Measurements from ENCODE around the gene TRMT44. TPM values are rescaled to one million over a fixed set of nuclear protein-coding genes. Genes with fewer than 3 reads are reported as not detected.

TRMT44 gene
- total and polyA plus RNA-seq, 2 of the 4 experiments (the other 2 are of a cell fraction): 7.3 to 8.1 TPM

DNA sequence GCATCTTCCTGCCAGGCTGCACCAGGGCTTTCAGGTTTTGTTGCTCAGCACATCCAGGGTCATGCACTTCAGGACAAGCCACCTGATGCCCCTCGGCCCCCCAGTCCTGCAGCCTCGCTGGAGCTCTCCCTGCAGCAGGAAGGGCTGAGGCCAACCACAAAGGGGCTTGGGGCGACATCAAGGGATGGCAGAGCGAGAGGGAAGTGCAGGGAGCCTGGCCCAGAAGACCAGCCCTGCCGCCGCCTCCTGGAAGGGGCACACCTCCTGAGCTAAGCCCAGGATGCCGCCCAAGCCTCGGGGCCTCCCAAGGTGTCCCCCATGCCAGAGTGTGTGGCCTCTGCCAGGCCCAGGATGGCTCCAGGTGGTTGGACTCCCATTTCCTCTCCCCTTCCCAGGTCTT, 37.1 kb downstream of the TRMT44 start (continued):
- TF ChIP-seq, protein P1, sequence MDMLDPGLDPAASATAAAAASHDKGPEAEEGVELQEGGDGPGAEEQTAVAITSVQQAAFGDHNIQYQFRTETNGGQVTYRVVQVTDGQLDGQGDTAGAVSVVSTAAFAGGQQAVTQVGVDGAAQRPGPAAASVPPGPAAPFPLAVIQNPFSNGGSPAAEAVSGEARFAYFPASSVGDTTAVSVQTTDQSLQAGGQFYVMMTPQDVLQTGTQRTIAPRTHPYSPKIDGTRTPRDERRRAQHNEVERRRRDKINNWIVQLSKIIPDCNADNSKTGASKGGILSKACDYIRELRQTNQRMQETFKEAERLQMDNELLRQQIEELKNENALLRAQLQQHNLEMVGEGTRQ (IDR thresholded peaks at IDR 0.05; ENCODE audit: low read depth, low read length): no peak
- no peak for TF ChIP-seq RCOR1 (IDR thresholded peaks at IDR 0.05; ENCODE audit: insufficient replicate concordance, low read length)

DNA sequence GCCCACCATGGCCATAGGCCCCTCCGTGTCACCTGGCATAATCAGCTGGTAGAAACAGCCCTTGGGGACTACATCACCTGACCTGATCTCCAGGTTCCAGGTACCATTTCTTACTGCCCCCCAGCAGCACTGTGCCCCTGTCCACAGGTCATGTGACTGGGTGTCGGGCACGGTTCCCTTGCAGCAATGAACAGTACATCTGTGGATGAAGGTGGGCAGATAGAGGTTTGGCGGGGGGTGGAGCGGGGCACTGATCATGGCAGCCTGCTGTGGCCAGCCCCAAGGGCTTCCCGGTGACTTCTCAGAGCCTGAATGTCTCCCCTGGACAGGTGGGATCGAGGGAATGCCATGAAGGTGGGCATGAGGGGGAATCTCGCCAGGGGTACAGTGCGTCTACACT, 37.8 kb downstream of the TRMT44 start:
- TF ChIP-seq BHLHE40 (IDR thresholded peaks at IDR 0.05; ENCODE audit: low read depth, low read length) (no peak), NFE2L2 (IDR thresholded peaks at IDR 0.05; ENCODE audit: low read depth, low read length) (no peak), RCOR1 (IDR thresholded peaks at IDR 0.05; ENCODE audit: insufficient replicate concordance, low read length) (no peak)
- TF ChIP-seq, protein P1 (IDR thresholded peaks at IDR 0.05; ENCODE audit: low read depth, low read length): no peak
- intact Hi-C loops (cut with micrococcal nuclease): no loop called here
- Histone ChIP-seq H3K9me3 (ENCODE audit: control insufficient read depth, insufficient read depth, low read length) (no peaks in the 10 kb centered on the region), H2BK120ac (ENCODE audit: low read depth, low read length) (no peak overlapping the region), H2BK15ac (ENCODE audit: low read depth, low read length) (no peak overlapping the region), H3K27ac (ENCODE audit: insufficient read depth, low read length) (no peak overlapping the region), H3K4ac (ENCODE audit: low read depth, low read length) (no peak overlapping the region), H3K4me2 (ENCODE audit: low read depth, low read length) (no peak overlapping the region), H3K18ac (ENCODE audit: low read depth, low read length) (no peak overlapping the region), H2AK5ac (ENCODE audit: low read depth, low read length) (no peak overlapping the region), H3K27me3 (ENCODE audit: control insufficient read depth, insufficient read depth, low read length) (0 out of 2 replicates have a peak, but pooled peaks cover 2% of the 10 kb centered on the region), H2BK5ac (ENCODE audit: low read depth, low read length, poor library complexity, severe bottlenecking) (no peak overlapping the region), H3K56ac (ENCODE audit: extremely low read depth, insufficient read depth, low read length) (no peak overlapping the region), H3K36me3 (ENCODE audit: control insufficient read depth, insufficient read depth, low read length) (peaks cover 14% of the 10 kb centered on the region), H3K14ac (replicated peaks; ENCODE audit: low read depth, low read length) (no peak overlapping the region), H4K5ac (ENCODE audit: low read depth, low read length) (no peak overlapping the region), H3K9ac (ENCODE audit: low read depth, low read length) (no peak overlapping the region), H3K4me3 (ENCODE audit: insufficient read depth, low read depth, low read length) (no peak overlapping the region), H3K23ac (ENCODE audit: low read depth, low read length) (no peak overlapping the region), H3K9me1 (ENCODE audit: insufficient read depth, low read length) (peaks cover 10% of the 10 kb centered on the region; the same call in 1 of the 2 replicates), H4K20me1 (ENCODE audit: insufficient read depth, low read length) (peaks cover 18% of the 10 kb centered on the region), H3K4me1 (ENCODE audit: control insufficient read depth, insufficient read depth, low read length) (peaks cover 8% of the 10 kb centered on the region), H2BK20ac (ENCODE audit: low read depth, low read length) (no peak overlapping the region), H2AK9ac (replicated peaks; ENCODE audit: low read depth, low read length, poor library complexity) (no peak overlapping the region), H4K8ac (ENCODE audit: low read depth in 2 of 2, low read length in 2 of 2) (no peak overlapping the region), H3K79me1 (ENCODE audit: low read depth in 1 of 2, low read length in 2 of 2) (peaks cover 0 to 5% of the 10 kb centered on the region in 2 experiments; a peak in 1 of 4 replicates), H4K91ac (ENCODE audit: insufficient read depth, low read depth, low read length) (no peak overlapping the region), H2AFZ (replicated peaks; ENCODE audit: low read length, poor library complexity) (peak overlapping the region; percentile 48)
- no peak for ATAC-seq (ENCODE audit: low read depth)
- no TSS peak for BruUV-seq (replicated peaks)
- POLR2A ChIA-PET (ENCODE audit: unreplicated experiment): no interaction called here
- CTCF ChIA-PET: no interaction called here
- WGBS, 2 experiments (ENCODE audit: extremely low coverage in 2 of 2, insufficient read length in 1 of 2): 96% methylated on average over 3 of the region's 9 CpGs; no CpG with 5 or more reads in 1 of the 2 experiments
- in situ Hi-C loops (cut with MboI; ENCODE audit: low sequenced_read_pairs): no loop called here
- no peak for DNase-seq
- dilution Hi-C loops (cut with HindIII; ENCODE audit: low sequenced_read_pairs, unreplicated experiment): no loop called here
